CD14-positive monocyte (primary cell): ENCODE results near the gene SLC66A1. TPM values are rescaled to one million over a fixed set of nuclear protein-coding genes. Genes with fewer than 3 reads are reported as not detected.

Experiments
- DNase-seq, 3 donors: peaks; one replicate each; pipeline ENCODE4 v3.0.0-alpha.2; 2011 to 2022
- H2AFZ ChIP-seq: 2 replicates; pipeline ENCODE4 v1.6.0; 2012; ENCODE audit warnings: mild to moderate bottlenecking, low read depth, low read length, inconsistent platforms; ENCODE audit not compliant: insufficient read depth, poor library complexity, severe bottlenecking
- H3K27ac ChIP-seq, 2 donors: 1 replicate in 1 of 2; 2 replicates in 1 of 2; pipeline ENCODE4 v1.5.1; 2012 to 2013; ENCODE audit warnings: low read length in 2 of 2, control low read depth in 1 of 2, inconsistent platforms in 1 of 2, low read depth in 1 of 2, mild to moderate bottlenecking in 1 of 2
- H3K27me3 ChIP-seq, 2 donors: one replicate each; pipeline versions ENCODE4 v1.6.0 to v1.6.1; 2011 to 2013; ENCODE audit warnings: low read length in 2 of 2; ENCODE audit not compliant: control insufficient read depth in 2 of 2, insufficient read depth in 2 of 2
- H3K36me3 ChIP-seq, 2 donors: replicated peaks in 1 of 2; 1 replicate in 1 of 2; 2 replicates in 1 of 2; pipeline versions ENCODE4 v1.5.1 to v1.6.1; 2012 to 2013; ENCODE audit warnings: low read length in 2 of 2, control low read depth in 1 of 2, inconsistent platforms in 1 of 2, mild to moderate bottlenecking in 1 of 2; ENCODE audit not compliant: insufficient read depth in 2 of 2, control insufficient read depth in 1 of 2
- H3K4me1 ChIP-seq, 2 donors: 1 replicate in 1 of 2; 2 replicates in 1 of 2; pipeline versions ENCODE4 v1.5.1 to v1.6.1; 2012 to 2013; ENCODE audit warnings: low read length in 2 of 2, control low read depth in 1 of 2, inconsistent platforms in 1 of 2, mild to moderate bottlenecking in 1 of 2, moderate library complexity in 1 of 2; ENCODE audit not compliant: insufficient read depth in 2 of 2, control insufficient read depth in 1 of 2
- H3K4me2 ChIP-seq: replicated peaks from 2 replicates; pipeline ENCODE3; 2012; ENCODE audit warnings: low read length, moderate library complexity, mild to moderate bottlenecking; ENCODE audit not compliant: poor library complexity, severe bottlenecking; ENCODE audit errors: extremely low read depth
- H3K4me3 ChIP-seq, 3 experiments: fragments of 200-600 bp in 1 of 3; sonication (generic) in 1 of 3; replicated peaks in 1 of 3; 1 replicate in 2 of 3; 2 replicates in 1 of 3; pipeline ENCODE4 v1.5.1; 2011 to 2013; ENCODE audit warnings: low read length in 3 of 3, mild to moderate bottlenecking in 3 of 3, control low read depth in 2 of 3, low read depth in 2 of 3, inconsistent platforms in 1 of 3, moderate library complexity in 1 of 3
- H3K79me2 ChIP-seq: 2 replicates; pipeline ENCODE4 v1.6.0; 2012; ENCODE audit warnings: mild to moderate bottlenecking, control low read depth, inconsistent platforms, low read length, moderate library complexity; ENCODE audit not compliant: insufficient read depth
- H3K9ac ChIP-seq: 2 replicates; pipeline ENCODE4 v1.6.0; 2017; ENCODE audit warnings: low read length, mild to moderate bottlenecking; ENCODE audit not compliant: insufficient read depth, poor library complexity, severe bottlenecking
- H3K9me3 ChIP-seq, 2 donors: replicated peaks in 1 of 2; 1 replicate in 1 of 2; 2 replicates in 1 of 2; pipeline versions ENCODE4 v1.5.1 to v1.6.1; 2012 to 2013; ENCODE audit warnings: low read length in 2 of 2, control low read depth in 1 of 2; ENCODE audit not compliant: control insufficient read depth in 1 of 2, insufficient read depth in 1 of 2
- H4K20me1 ChIP-seq: 2 replicates; pipeline ENCODE4 v1.6.0; 2012; ENCODE audit warnings: mild to moderate bottlenecking, low read length, control low read depth, moderate library complexity; ENCODE audit not compliant: insufficient read depth
- H3K27ac Mint-ChIP-seq, 7 donors: one replicate each; pipeline ENCODE4 v1.8.0; 2020; ENCODE audit warnings: mild to moderate bottlenecking in 7 of 7, mixed read lengths in 7 of 7, moderate library complexity in 6 of 7, inconsistent platforms in 2 of 7
- H3K27me3 Mint-ChIP-seq, 3 donors: one replicate each; pipeline ENCODE4 v1.8.0; 2021 to 2022; ENCODE audit warnings: low read depth in 3 of 3, mild to moderate bottlenecking in 3 of 3, mixed read lengths in 3 of 3, moderate library complexity in 3 of 3, inconsistent platforms in 1 of 3
- H3K36me3 Mint-ChIP-seq, 2 donors: one replicate each; pipeline ENCODE4 v1.8.0; 2020; ENCODE audit warnings: mixed read lengths in 2 of 2, inconsistent platforms in 1 of 2, mild to moderate bottlenecking in 1 of 2
- H3K4me1 Mint-ChIP-seq: one replicate; pipeline ENCODE4 v1.8.0; 2020; ENCODE audit warnings: mild to moderate bottlenecking, mixed read lengths
- H3K4me3 Mint-ChIP-seq, 2 donors: one replicate each; pipeline ENCODE4 v1.8.0; 2020; ENCODE audit warnings: mild to moderate bottlenecking in 2 of 2, mixed read lengths in 2 of 2, moderate library complexity in 1 of 2
- H3K9me3 Mint-ChIP-seq, 7 donors: one replicate each; pipeline ENCODE4 v1.8.0; 2020 to 2022; ENCODE audit warnings: mixed read lengths in 7 of 7, mild to moderate bottlenecking in 6 of 7, moderate library complexity in 6 of 7, inconsistent platforms in 2 of 7
- WGBS: methylation state at CpG from one replicate; pipeline ENCODE4 v1.1.5; 2013; ENCODE audit warnings: missing lambda C conversion rate; ENCODE audit not compliant: insufficient coverage; 5-methylcytosine and 5-hydroxymethylcytosine counted together
- intact Hi-C, 2 donors: fragments of 100-400 bp; cut with micrococcal nuclease; formaldehyde crosslinking; loops; one replicate each; pipeline versions ENCODE4 v1.15.0 to v1.15.1; 2023
- polyA plus RNA-seq, 3 donors: library from polyadenylated mRNA; depleted of rRNA in 1 of 3; unstranded in 2 of 3; stranded (reverse) in 1 of 3; fragments of 300-500 nt in 2 of 3; fragments of >200 nt in 1 of 3; fragmentation: Illumina TruSeq in 2 of 3; gene quantifications; 1 replicate in 2 of 3; 2 replicates in 1 of 3; pipeline ENCODE4 v1.2.3, GENCODE V29; 2012 to 2021
- TF ChIP-seq, protein P1 (sequence below): fragments of 200-600 bp; IDR thresholded peaks from one replicate; pipeline ENCODE4 v1.8.0; 2022; ENCODE audit warnings: antibody characterized with exemption, mild to moderate bottlenecking

The SLC66A1 gene
- polyA plus RNA-seq, 3 donors = 9.1 to 21.1 (median 9.7) TPM

DNA sequence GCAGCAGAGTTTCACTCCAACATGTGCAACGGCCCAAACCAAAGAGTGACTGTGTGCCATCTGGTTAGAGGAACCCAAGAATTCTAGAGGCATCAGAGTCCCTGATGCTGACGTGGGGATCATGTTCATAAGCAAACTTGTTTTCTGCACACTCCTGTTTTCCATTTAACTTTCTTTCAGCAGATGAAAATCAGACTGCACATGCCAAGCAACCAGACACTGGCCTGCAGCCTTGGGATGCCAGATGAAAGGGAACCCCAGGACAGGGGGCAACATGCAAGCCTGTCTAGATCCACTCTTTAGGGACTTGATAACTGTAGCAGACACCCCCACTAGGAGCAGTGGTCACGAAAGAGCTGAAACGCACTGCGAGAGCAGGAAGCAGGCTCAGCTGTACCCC lies 56.8 kb downstream of the SLC66A1 start:
- Mint-ChIP-seq H3K27ac (peak overlapping the region in 2 of 7 donors; percentile 46 to 53), H3K27me3 (peaks cover 0 to 3% (median 2%) of the 10 kb centered on the region in 3 donors), H3K9me3 (no peaks in the 10 kb centered on the region), H3K4me1 (peaks cover 23% of the 10 kb centered on the region), H3K4me3 (no peak overlapping the region), H3K36me3 (peaks cover 52 to 72% of the 10 kb centered on the region in 2 donors)
- intact Hi-C loops = no loop called here
- H3K79me2 ChIP-seq = peaks cover 41% of the 10 kb centered on the region
- no peak overlapping the region for H3K4me2 ChIP-seq
- no peak overlapping the region for H3K9ac ChIP-seq
- H4K20me1 ChIP-seq = peaks cover 100% of the 10 kb centered on the region
- no peak overlapping the region for H3K4me3 ChIP-seq
- H3K27me3 ChIP-seq = no peaks in the 10 kb centered on the region
- H3K27ac ChIP-seq = no peak overlapping the region
- peaks cover 37 to 74% of the 10 kb centered on the region in 2 donors for H3K36me3 ChIP-seq
- DNase-seq = no peak
- 82% methylated on average over 2 of the region's 5 CpGs for WGBS
- TF ChIP-seq, protein P1, sequence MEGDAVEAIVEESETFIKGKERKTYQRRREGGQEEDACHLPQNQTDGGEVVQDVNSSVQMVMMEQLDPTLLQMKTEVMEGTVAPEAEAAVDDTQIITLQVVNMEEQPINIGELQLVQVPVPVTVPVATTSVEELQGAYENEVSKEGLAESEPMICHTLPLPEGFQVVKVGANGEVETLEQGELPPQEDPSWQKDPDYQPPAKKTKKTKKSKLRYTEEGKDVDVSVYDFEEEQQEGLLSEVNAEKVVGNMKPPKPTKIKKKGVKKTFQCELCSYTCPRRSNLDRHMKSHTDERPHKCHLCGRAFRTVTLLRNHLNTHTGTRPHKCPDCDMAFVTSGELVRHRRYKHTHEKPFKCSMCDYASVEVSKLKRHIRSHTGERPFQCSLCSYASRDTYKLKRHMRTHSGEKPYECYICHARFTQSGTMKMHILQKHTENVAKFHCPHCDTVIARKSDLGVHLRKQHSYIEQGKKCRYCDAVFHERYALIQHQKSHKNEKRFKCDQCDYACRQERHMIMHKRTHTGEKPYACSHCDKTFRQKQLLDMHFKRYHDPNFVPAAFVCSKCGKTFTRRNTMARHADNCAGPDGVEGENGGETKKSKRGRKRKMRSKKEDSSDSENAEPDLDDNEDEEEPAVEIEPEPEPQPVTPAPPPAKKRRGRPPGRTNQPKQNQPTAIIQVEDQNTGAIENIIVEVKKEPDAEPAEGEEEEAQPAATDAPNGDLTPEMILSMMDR = no peak
- H3K4me1 ChIP-seq = peaks cover 0 to 22% of the 10 kb centered on the region in 2 donors
- no peaks in the 10 kb centered on the region for H3K9me3 ChIP-seq
- H2AFZ ChIP-seq = no peak overlapping the region

DNA sequence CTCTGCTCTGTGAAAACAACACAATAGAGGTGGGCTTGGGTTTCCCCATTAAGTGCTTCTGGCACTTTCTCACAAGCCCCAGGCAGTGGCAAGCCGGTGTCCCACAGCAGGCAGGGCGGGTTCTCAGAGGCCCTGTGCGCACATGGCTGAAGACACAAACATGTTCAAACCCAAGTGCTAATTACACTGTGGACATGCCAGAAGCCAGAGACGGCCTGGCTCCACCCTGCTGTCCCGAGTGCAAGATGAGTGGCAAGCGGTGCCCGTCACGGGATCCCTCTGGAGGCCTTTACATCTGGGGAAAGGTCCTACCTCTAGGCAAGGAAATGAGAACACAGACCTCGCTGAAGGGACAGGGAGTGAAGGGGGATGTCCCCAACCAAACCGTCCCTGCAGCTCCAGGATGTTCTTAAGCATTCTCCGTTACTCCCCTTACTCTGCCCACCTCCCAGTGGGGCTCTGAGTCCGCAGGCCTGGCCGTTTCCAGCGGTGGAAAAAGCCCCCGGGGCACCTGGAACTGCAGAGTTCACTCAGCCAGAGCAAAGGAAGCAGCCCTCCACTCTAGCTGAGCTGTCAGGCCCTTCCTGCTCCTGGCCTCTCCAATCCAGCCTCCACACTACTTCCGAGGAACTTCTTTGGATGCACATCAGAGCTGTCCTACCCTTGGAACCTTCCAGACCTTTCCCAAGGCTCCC lies 57.4 kb downstream of the SLC66A1 start:
- Mint-ChIP-seq H3K9me3 (no peaks in the 10 kb centered on the region), H3K36me3 (peaks cover 54 to 74% of the 10 kb centered on the region in 2 donors), H3K27ac (peak overlapping the region in 3 of 7 donors; percentile 52 to 90 (median 77)), H3K4me1 (peaks cover 23% of the 10 kb centered on the region), H3K4me3 (no peak overlapping the region), H3K27me3 (peaks cover 0 to 3% (median 2%) of the 10 kb centered on the region in 3 donors)
- 92% methylated on average over 14 of the region's 16 CpGs for WGBS
- Histone ChIP-seq H3K4me2 (no peak overlapping the region), H3K9ac (peak overlapping the region; percentile 25), H2AFZ (no peak overlapping the region), H3K27me3 (no peaks in the 10 kb centered on the region), H4K20me1 (peaks cover 100% of the 10 kb centered on the region), H3K9me3 (no peaks in the 10 kb centered on the region), H3K36me3 (peaks cover 41 to 74% of the 10 kb centered on the region in 2 donors), H3K4me3 (no peak overlapping the region), H3K27ac (peak overlapping the region in 1 of 2 donors; percentile 74), H3K79me2 (peaks cover 45% of the 10 kb centered on the region), H3K4me1 (peaks cover 0 to 22% of the 10 kb centered on the region in 2 donors)
- TF ChIP-seq, protein P1 = no peak
- no peak for DNase-seq
- intact Hi-C loops = no loop called here
